GM18507 (cell line): ENCODE measurements around the gene NCOR1.
"Not testable (repeated sequence)": the region's sequence is repeated elsewhere in the genome, so short reads cannot be mapped to it uniquely, and the experiment has no call there.

Experiments
- DNase-seq: peaks from one replicate; pipeline ENCODE4 v3.0.0; 2011; ENCODE audit warnings: low read depth; ENCODE audit not compliant: insufficient read length; ENCODE audit errors: extremely low spot score
- FAIRE-seq: peaks from 2 replicates; lab custom pipeline; 2011; peaks lifted over from hg19 to GRCh38; lab: Jason Lieb, UNC

NCOR1 gene

DNA sequence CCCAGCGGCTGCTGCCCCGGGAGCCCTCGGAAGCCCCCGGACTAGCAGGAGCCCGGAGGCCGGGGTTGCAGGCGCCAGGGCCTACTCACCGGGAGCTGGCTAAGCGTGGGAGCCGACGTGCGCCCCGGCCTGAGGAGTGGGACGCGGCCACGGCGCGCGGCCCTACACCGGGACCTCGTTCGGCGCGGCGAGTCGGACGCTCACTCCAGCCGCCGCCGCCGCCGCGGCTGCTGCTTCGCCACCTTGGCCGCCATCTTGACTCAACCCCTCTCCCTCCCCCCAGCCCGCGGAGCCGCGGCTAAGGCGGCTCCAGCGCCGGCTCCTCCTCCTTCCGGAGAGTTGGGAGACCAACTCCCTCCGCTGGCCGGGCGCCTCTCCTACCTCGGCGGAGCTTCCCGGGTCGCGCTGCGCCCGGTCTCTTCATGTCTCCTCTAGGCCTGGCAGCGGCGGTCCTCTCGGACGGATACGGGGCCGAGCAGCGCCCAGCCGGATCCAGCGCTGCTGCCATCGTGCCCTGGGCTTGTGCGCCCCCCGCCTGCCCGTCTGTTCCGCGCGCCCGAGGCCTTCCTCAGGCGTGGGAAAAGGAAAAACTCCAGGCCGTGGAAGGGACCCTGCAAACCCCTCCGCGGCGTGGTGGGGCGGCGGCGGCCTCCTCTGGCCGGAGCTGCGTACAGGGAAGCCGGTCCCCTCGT is at the start of gene NCOR1:
Gene NCOR1 (minus strand): TSS at position 262 of the 692 bp plus-strand sequence. CDS start 20,965 bp downstream, outside the sequence.
- DNase-seq = peak; percentile 67
- FAIRE-seq = peak; percentile 79

DNA sequence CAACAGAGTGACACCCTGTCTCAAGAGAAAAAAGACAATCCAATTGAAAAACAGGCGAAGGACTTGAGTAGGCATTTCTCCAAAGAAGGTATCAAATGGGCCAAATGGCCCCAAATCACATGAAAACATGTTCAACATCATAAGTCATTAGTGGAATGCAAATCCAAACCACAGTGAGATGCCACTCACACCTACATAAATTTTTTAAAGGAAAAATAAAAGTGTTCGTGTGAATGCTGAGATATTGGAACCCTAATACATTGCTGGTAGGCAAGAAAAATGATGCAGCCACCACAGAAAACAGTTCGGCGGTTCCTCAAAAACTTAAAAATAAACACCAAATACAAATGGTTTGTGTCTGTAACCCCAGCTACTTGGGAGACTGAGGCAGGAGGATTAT is 46.9 kb upstream of the NCOR1 start:
- DNase-seq (no peak), FAIRE-seq (no peak)

- FAIRE-seq = no peak
Measured at GRCh38 chr17:16261049-16261448, 45.7 kb upstream of the NCOR1 start.

DNA sequence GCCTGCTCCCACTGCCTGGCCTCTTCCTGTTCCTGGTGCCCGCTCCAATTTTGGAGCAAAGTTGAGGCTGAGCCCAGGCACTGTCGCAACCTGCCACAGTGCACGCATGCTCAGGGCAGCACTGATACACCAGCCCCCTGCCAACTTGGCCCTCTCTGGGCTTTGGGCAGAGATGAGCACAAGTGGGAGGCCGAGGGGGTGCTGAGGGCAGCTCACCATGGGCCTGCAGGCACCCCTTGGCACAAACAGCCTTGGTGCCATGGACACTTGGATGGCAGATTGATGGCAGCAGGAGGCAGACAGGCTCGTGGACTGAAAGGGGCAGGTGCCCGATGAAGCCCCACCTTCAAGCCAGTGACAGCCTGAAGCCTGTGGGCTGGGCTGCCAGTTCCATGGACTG is 44.6 kb upstream of the NCOR1 start:
- DNase-seq (no peak), FAIRE-seq (no peak)

More at GRCh38 chr17:16261049-16261448, 45.7 kb upstream of the NCOR1 start:
- DNase-seq = no peak

DNA sequence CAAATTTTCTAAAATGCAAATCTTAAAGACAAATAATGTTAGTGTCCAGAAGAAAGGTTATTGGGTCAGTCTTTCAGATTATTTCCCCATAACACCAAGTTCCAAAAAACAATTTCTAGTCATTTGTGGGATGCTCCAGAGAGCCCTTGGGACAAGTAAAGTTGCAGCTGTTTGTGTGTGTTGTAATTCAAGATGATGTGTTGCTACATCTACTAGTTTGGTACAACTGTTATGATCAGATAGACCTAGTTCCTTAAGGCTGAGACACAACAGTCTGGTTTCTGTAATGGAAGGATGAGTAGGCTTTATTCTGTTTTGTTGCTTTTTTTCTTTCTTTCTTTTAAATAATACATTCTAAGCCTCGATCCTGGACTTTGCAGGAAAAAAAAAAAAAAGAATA is 43.6 kb upstream of the NCOR1 start:
- FAIRE-seq = no peak
- DNase-seq = no peak

GRCh38 chr17:16255481-16255921 is 40.2 kb upstream of the NCOR1 start:
- FAIRE-seq = no peak
- DNase-seq = no peak

GRCh38 chr17:16254773-16255400 is 39.6 kb upstream of the NCOR1 start:
- FAIRE-seq = no peak
- no peak for DNase-seq

GRCh38 chr17:16251556-16251955 is 36.2 kb upstream of the NCOR1 start:
- no peak for FAIRE-seq
- DNase-seq = no peak

DNA sequence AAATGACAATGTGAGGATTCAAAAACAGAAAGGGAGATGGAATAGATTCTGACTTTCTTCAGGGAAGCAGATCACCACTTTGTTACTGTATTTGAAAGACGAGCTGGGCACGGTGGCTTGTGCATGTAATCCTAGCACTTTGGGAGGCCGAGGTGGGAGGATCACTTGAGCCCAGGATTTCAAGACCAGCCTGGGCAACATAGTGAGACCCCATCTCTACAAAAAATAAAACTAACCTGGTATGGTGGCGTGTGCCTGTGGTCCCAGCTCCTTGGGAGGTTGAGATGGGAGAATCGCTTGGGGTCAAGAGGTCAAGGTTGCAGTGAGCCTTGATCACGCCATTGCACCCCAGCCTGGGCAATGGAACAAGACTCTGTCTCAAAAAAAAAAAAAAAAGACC is 35.7 kb upstream of the NCOR1 start:
- FAIRE-seq (no peak), DNase-seq (no peak)

DNA sequence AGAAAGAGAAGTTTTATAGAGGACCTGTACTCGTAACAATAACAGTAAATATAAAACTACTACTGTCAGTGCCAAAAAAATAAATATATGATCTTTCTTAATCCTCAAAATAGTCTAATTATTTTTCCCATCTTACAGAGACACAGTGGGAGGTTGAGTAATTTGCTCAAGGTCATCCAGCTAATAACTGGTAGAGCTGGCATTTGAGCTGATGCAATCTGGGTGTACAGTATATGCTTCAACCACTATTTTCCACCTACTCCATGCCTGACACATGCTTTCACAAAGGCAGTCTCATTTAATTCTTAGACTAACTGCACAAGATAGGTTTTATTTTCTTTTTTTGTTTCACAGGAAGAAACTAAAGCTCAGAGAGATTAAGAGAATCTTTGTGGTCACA is 35.3 kb upstream of the NCOR1 start:
- no peak for DNase-seq
- FAIRE-seq = peak; percentile 44

- no peak for FAIRE-seq
- no peak for DNase-seq
Measured at GRCh38 chr17:16247586-16247984, 32.3 kb upstream of the NCOR1 start.

DNA sequence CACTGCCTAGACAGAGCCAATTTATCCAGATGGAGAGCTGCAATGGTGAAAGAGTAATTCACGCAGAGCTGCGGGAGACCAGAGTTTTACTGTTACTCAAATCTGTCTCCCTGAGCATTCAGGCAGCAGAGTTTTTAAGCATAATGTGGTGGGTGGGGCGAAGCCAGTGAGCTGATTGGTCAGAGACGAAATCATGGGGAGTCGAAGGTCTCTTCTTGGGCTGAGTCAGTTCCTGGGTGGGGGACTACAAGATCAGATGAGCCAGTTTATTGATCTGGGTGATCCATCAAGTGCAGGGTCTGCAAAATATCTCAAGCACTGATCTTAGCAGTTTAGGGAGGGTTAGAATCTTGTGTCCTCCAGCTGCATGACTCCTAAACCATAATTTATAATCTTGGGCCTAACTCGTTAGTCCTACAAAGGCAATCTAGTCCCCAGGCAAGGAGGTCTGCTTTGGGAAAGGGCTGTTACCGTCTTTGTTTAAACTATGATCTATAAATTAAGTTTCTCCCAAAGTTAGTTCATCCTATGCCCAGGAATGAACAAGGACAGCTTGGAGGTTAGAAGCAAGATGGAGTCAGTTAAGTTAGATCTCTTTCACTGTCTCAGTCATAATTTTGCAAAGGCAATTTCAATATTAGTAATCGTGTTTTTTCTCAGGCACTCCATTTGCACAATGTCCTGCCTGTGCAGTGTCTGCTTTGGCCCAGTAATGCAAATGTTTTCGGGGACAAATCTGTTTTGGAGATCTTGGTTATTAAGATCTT is 28.6 kb upstream of the NCOR1 start:
- DNase-seq (no peak), FAIRE-seq (no peak)

DNA sequence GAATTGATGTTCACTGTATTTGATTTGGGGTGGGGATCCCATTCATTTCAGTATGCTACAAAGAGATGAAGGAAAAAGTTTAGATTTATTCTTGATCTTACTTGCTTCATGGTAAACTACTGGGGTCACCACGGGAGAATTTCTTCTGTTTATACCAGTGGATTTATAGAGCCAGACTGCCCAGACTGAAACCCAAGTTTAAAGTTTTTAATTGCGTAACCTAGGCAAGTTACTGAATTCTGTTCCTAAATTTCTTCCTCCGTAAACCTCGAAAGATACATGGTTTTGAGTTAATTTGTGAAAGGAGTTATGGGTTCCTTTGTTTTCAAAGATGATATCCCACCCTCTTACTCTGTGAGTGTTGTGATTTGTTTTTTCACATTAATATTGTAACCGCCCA is 28.1 kb upstream of the NCOR1 start:
- no peak for DNase-seq
- no peak for FAIRE-seq

DNA sequence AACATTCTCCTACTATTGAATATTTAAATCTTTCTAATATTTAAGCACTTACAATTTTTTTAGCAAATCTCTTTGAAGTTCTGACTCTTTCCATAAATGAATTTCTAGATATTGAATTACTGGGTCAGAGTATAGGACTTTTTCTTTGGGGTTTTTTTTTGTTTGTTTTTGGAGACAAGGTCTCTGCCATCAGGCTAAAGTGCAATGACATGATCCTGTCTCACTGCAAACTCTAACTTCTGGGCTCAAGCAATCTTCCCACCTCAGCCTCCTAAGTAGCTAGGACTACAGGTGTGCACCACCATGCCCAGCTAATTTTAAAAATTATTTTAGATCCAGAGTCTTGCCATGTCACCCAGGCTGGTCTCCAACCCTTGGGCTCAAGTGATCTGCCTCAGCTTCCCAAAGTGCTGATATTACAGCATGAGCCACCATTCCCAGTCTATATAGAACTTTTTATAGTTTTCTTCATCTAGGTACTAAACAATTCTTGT is 26.6 kb upstream of the NCOR1 start:
- DNase-seq (no peak), FAIRE-seq (no peak)

DNA sequence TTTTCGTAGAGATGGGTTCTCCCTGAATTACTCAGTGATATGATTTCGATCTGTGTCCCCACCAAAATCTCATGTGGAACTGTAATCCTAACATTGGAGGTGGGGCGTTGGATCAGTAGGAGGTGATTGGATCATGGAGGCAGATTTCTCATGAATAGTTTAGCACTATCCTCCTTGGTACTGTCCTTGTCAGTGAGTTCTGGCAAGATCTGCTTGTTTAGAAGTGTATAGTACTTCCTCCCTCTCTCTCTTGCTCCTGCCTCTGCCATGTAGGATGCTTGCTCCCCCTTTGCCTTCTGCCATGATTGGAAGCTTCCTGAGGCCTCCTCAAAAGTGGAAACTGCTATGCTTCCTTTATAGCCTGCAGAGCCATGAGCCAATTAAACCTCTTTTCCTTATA is 24.6 kb upstream of the NCOR1 start:
- DNase-seq (no peak), FAIRE-seq (no peak)

DNA sequence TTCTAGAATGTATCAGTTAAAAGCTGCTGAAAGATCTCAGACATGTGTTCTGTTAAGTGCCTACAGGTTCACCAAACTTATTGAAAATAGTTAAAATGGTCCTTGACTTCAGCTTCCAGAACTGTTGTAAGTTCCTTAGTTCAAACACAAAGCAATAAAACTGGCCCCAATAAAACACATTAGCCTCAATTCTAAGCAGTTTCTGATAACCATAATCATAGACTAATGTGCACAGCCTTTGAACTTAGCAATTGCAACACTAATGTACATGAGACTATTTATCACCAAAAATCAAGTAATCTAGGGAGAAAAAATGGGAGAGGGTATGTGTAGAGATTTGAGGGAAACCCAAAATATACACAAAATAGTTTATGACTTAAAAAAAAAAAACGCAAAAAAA is 17.1 kb upstream of the NCOR1 start:
- no peak for DNase-seq
- no peak for FAIRE-seq

DNA sequence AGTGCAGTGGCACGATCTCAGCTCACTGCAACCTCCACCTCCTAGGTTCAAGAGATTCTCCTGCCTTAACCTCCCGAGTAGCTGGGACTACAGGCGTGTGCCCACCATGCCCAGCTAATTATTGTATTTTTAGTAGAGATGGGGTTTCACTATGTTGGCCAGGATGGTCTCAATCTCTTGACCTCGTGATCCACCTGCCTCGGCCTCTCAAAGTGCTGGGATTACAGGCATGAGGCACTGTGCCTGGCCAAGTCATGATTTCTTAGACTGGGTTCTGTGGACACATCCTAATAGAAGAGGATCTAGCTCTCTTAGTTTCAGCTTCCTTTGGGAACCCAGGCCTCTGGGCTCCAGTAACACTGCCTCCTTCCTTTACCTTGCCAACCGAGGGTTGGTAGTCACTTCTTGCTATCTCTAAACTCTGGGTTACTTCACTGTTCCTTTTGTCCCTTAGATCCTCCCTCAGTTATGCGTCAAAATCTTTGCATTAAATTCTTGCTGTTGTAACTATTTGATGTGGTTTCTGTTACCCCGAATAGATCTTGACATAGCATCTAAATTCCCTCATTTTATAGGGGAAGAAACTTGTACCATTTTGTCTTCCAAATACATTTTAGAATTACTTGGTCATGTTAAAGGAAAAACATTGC is 14.7 kb upstream of the NCOR1 start:
- FAIRE-seq, DNase-seq: not testable (repeated sequence)

GRCh38 chr17:16222406-16222805 is 7.1 kb upstream of the NCOR1 start:
- DNase-seq = no peak
- no peak for FAIRE-seq

- FAIRE-seq = peak; percentile 87
Measured at GRCh38 chr17:16217002-16217635, 1.8 kb upstream of the NCOR1 start, which contains the start of gene PIGL. PIGL (plus strand) TSS chr17:16217210; CDS start chr17:16217227, 17 bp downstream.

More at GRCh38 chr17:16217002-16217635, 1.8 kb upstream of the NCOR1 start, which contains the start of gene PIGL:
- peak; percentile 70 for DNase-seq
